Measurements from ENCODE around the gene KCMF1. TPM values are rescaled to one million over a fixed set of nuclear protein-coding genes. Genes with fewer than 3 reads are reported as not detected.
"Not testable (repeated sequence)": the region's sequence is repeated elsewhere in the genome, so short reads cannot be mapped to it uniquely, and the experiment has no call there.

Gene KCMF1
- total RNA-seq, 3 donors from 2014 or later, result 131 to 153 (median 137) TPM

GRCh38 chr2:84944295-84944909 is 26.6 kb upstream of the KCMF1 start:
- H3K9me3 Mint-ChIP-seq, result no peaks in the 10 kb centered on the region
- DNase-seq (no peak), ATAC-seq (no peak)
- H3K36me3 Mint-ChIP-seq (ENCODE audit: insufficient read depth), result peaks cover 5% of the 10 kb centered on the region
- no peak overlapping the region for H3K4me3 Mint-ChIP-seq
- H3K27me3 Mint-ChIP-seq (ENCODE audit: low read depth), result no peaks in the 10 kb centered on the region
- peaks cover 51% of the 10 kb centered on the region for H3K4me1 Mint-ChIP-seq (ENCODE audit: low read depth)

GRCh38 chr2:84945838-84946203 is 25.1 kb upstream of the KCMF1 start:
- DNase-seq, result peak; percentile 14
- peaks cover 41% of the 10 kb centered on the region for H3K4me1 Mint-ChIP-seq (ENCODE audit: low read depth)
- H3K4me3 Mint-ChIP-seq, result peak overlapping the region; percentile 31
- not testable (repeated sequence) for H3K9me3 Mint-ChIP-seq; H3K27me3 Mint-ChIP-seq (ENCODE audit: low read depth); H3K36me3 Mint-ChIP-seq (ENCODE audit: insufficient read depth)
- peak; percentile 15 to 29 for ATAC-seq

- ATAC-seq (peak; percentile 88 to 91), DNase-seq (peak; percentile 71)
- Mint-ChIP-seq H3K4me3 (peak overlapping the region; percentile 51), H3K9me3 (no peaks in the 10 kb centered on the region), H3K36me3 (ENCODE audit: insufficient read depth) (peaks cover 5% of the 10 kb centered on the region), H3K27me3 (ENCODE audit: low read depth) (no peaks in the 10 kb centered on the region), H3K4me1 (ENCODE audit: low read depth) (peaks cover 41% of the 10 kb centered on the region)
Measured at GRCh38 chr2:84946204-84947009, 24.6 kb upstream of the KCMF1 start.

- Mint-ChIP-seq H3K4me1 (ENCODE audit: low read depth) (peaks cover 41% of the 10 kb centered on the region), H3K4me3 (peak overlapping the region; percentile 51), H3K36me3 (ENCODE audit: insufficient read depth) (peaks cover 5% of the 10 kb centered on the region), H3K27me3 (ENCODE audit: low read depth) (no peaks in the 10 kb centered on the region), H3K9me3 (no peaks in the 10 kb centered on the region)
- DNase-seq, result no peak
- ATAC-seq, result no peak
Measured at GRCh38 chr2:84947010-84947593, 23.9 kb upstream of the KCMF1 start.

GRCh38 chr2:84953535-84953934 is 17.4 kb upstream of the KCMF1 start:
- Mint-ChIP-seq H3K27me3 (ENCODE audit: low read depth) (no peaks in the 10 kb centered on the region), H3K36me3 (ENCODE audit: insufficient read depth) (no peaks in the 10 kb centered on the region), H3K4me1 (ENCODE audit: low read depth) (peaks cover 6% of the 10 kb centered on the region), H3K4me3 (no peak overlapping the region), H3K9me3 (no peaks in the 10 kb centered on the region)
- ATAC-seq (no peak), DNase-seq (no peak)

- no peaks in the 10 kb centered on the region for H3K9me3 Mint-ChIP-seq
- no peak for ATAC-seq
- no peak for DNase-seq
- no peaks in the 10 kb centered on the region for H3K36me3 Mint-ChIP-seq (ENCODE audit: insufficient read depth)
- H3K4me3 Mint-ChIP-seq, result no peak overlapping the region
- no peaks in the 10 kb centered on the region for H3K27me3 Mint-ChIP-seq (ENCODE audit: low read depth)
- H3K4me1 Mint-ChIP-seq (ENCODE audit: low read depth), result peaks cover 9% of the 10 kb centered on the region
Measured at GRCh38 chr2:84954329-84954728, 16.6 kb upstream of the KCMF1 start.

GRCh38 chr2:84956334-84957297 is 14.3 kb upstream of the KCMF1 start:
- ATAC-seq (no peak), DNase-seq (no peak)
- peaks cover 6% of the 10 kb centered on the region for H3K36me3 Mint-ChIP-seq (ENCODE audit: insufficient read depth)
- H3K27me3 Mint-ChIP-seq (ENCODE audit: low read depth), result no peaks in the 10 kb centered on the region
- H3K4me3 Mint-ChIP-seq, result no peak overlapping the region
- no peaks in the 10 kb centered on the region for H3K9me3 Mint-ChIP-seq
- H3K4me1 Mint-ChIP-seq (ENCODE audit: low read depth), result peaks cover 11% of the 10 kb centered on the region

- H3K27me3 Mint-ChIP-seq (ENCODE audit: low read depth), result no peaks in the 10 kb centered on the region
- no peak overlapping the region for H3K4me3 Mint-ChIP-seq
- peaks cover 6% of the 10 kb centered on the region for H3K36me3 Mint-ChIP-seq (ENCODE audit: insufficient read depth)
- peaks cover 12% of the 10 kb centered on the region for H3K4me1 Mint-ChIP-seq (ENCODE audit: low read depth)
- DNase-seq, result no peak
- no peak for ATAC-seq
- H3K9me3 Mint-ChIP-seq, result no peaks in the 10 kb centered on the region
Measured at GRCh38 chr2:84957771-84958134, 13.2 kb upstream of the KCMF1 start.

- peak in 1 of 2 donors; percentile 32 for ATAC-seq
- Mint-ChIP-seq H3K9me3 (no peaks in the 10 kb centered on the region), H3K36me3 (ENCODE audit: insufficient read depth) (peaks cover 13% of the 10 kb centered on the region)
Measured at GRCh38 chr2:84958135-84959059, 12.6 kb upstream of the KCMF1 start.

GRCh38 chr2:84959095-84959565 is 11.8 kb upstream of the KCMF1 start:
- Mint-ChIP-seq H3K9me3 (no peaks in the 10 kb centered on the region), H3K27me3 (ENCODE audit: low read depth) (no peaks in the 10 kb centered on the region), H3K4me3 (no peak overlapping the region), H3K36me3 (ENCODE audit: insufficient read depth) (peaks cover 20% of the 10 kb centered on the region), H3K4me1 (ENCODE audit: low read depth) (peaks cover 25% of the 10 kb centered on the region)
- DNase-seq (no peak), ATAC-seq (no peak)

More at GRCh38 chr2:84958135-84959059, 12.6 kb upstream of the KCMF1 start:
- no peaks in the 10 kb centered on the region for H3K27me3 Mint-ChIP-seq (ENCODE audit: low read depth)
- peaks cover 18% of the 10 kb centered on the region for H3K4me1 Mint-ChIP-seq (ENCODE audit: low read depth)
- H3K4me3 Mint-ChIP-seq, result no peak overlapping the region
- no peak for DNase-seq

- ATAC-seq (no peak), DNase-seq (no peak)
- Mint-ChIP-seq H3K4me1 (ENCODE audit: low read depth) (peaks cover 28% of the 10 kb centered on the region), H3K4me3 (no peak overlapping the region), H3K36me3 (ENCODE audit: insufficient read depth) (peaks cover 22% of the 10 kb centered on the region), H3K9me3 (no peaks in the 10 kb centered on the region), H3K27me3 (ENCODE audit: low read depth) (no peaks in the 10 kb centered on the region)
Measured at GRCh38 chr2:84959566-84960506, 11.1 kb upstream of the KCMF1 start.

- DNase-seq, result no peak
- Mint-ChIP-seq H3K36me3 (ENCODE audit: insufficient read depth) (peaks cover 34% of the 10 kb centered on the region), H3K27me3 (ENCODE audit: low read depth) (no peaks in the 10 kb centered on the region), H3K4me3 (no peak overlapping the region), H3K9me3 (no peaks in the 10 kb centered on the region), H3K4me1 (ENCODE audit: low read depth) (peaks cover 37% of the 10 kb centered on the region)
- no peak for ATAC-seq
Measured at GRCh38 chr2:84962917-84963316, 8.0 kb upstream of the KCMF1 start.
